HG03457 (cell line): Measurements from ENCODE around the gene ERG28.
"Not testable (repeated sequence)": the region's sequence is repeated elsewhere in the genome, so short reads cannot be mapped to it uniquely, and the experiment has no call there.

ENCODE experiments used
- ATAC-seq: cut with Tn5 transposase; IDR thresholded peaks from one replicate; pipeline ENCODE4 v1.9.1; 2021; ENCODE audit warnings: moderate number of reproducible peaks; ENCODE audit not compliant: unreplicated experiment

Gene ERG28

GRCh38 chr14:75626863-75627262, 33.8 kb downstream of the ERG28 start:
- ATAC-seq = no peak

GRCh38 chr14:75626396-75626795, 34.3 kb downstream of the ERG28 start:
- no peak for ATAC-seq

GRCh38 chr14:75625034-75625433, 35.6 kb downstream of the ERG28 start:
- no peak for ATAC-seq

- no peak for ATAC-seq
Measured at GRCh38 chr14:75619548-75619947, 41.1 kb downstream of the ERG28 start.

- ATAC-seq = no peak
Measured at GRCh38 chr14:75615200-75615599, 45.5 kb downstream of the ERG28 start.

GRCh38 chr14:75614179-75614578, 46.5 kb downstream of the ERG28 start:
- ATAC-seq = no peak

GRCh38 chr14:75612157-75612556, 48.5 kb downstream of the ERG28 start:
- ATAC-seq = no peak

- no peak for ATAC-seq
Measured at GRCh38 chr14:75610834-75611233, 49.8 kb downstream of the ERG28 start.

- no peak for ATAC-seq
Measured at GRCh38 chr14:75609606-75610475, 50.8 kb downstream of the ERG28 start.

- ATAC-seq = no peak
Measured at GRCh38 chr14:75609116-75609515, 51.6 kb downstream of the ERG28 start.

GRCh38 chr14:75607842-75608640, 52.6 kb downstream of the ERG28 start:
- no peak for ATAC-seq

- ATAC-seq = no peak
Measured at GRCh38 chr14:75607044-75607443, 53.6 kb downstream of the ERG28 start.

GRCh38 chr14:75605916-75606315, 54.8 kb downstream of the ERG28 start:
- ATAC-seq = no peak

- ATAC-seq = no peak
Measured at GRCh38 chr14:75604979-75605851, 55.5 kb downstream of the ERG28 start.

- no peak for ATAC-seq
Measured at GRCh38 chr14:75602503-75602902, 58.2 kb downstream of the ERG28 start.

GRCh38 chr14:75601061-75601460, 59.6 kb downstream of the ERG28 start:
- not testable (repeated sequence) for ATAC-seq

GRCh38 chr14:75600100-75600499, 60.6 kb downstream of the ERG28 start:
- not testable (repeated sequence) for ATAC-seq
